GM12891 (cell line): ENCODE results near the gene FHL2.

Experiments used
- POLR2A ChIP-seq: IDR thresholded peaks from 2 replicates; pipeline ENCODE4 v1.6.1; 2011; ENCODE audit warnings: low read depth, low read length, control low read depth
- POLR2AphosphoS5 ChIP-seq: IDR thresholded peaks from 2 replicates; pipeline ENCODE4 v1.6.1; 2011; ENCODE audit warnings: low read depth, low read length, control low read depth
- TAF1 ChIP-seq: IDR thresholded peaks from 2 replicates; pipeline ENCODE4 v1.6.1; 2011; ENCODE audit warnings: low read depth, low read length, control low read depth

GRCh38 chr2:105315314-105315713, 83.5 kb downstream of the FHL2 start:
- TF ChIP-seq POLR2A, result no peak
- no peak for TF ChIP-seq POLR2AphosphoS5
- TF ChIP-seq TAF1, result no peak
